Upper lobe of right lung (tissue), 1 donor: ENCODE data around the gene HDAC9. TPM values are rescaled to one million over a fixed set of nuclear protein-coding genes. Genes with fewer than 3 reads are reported as not detected.

ENCODE experiments used
- ATAC-seq: fragments of 200-7000 bp; cut with Tn5 transposase; one replicate; pipeline ENCODE4 v1.9.1; 2020; ENCODE audit warnings: mild to moderate bottlenecking, moderate library complexity
- DNase-seq: peaks from one replicate; pipeline ENCODE4 v3.0.0-alpha.2; 2020
- H3K27ac ChIP-seq: fragments of 200-600 bp; one replicate; pipeline ENCODE4 v1.8.0; 2022
- H3K27me3 ChIP-seq: fragments of 200-600 bp; one replicate; pipeline ENCODE4 v1.8.0; 2022; ENCODE audit warnings: mild to moderate bottlenecking
- H3K36me3 ChIP-seq: fragments of 200-600 bp; one replicate; pipeline ENCODE4 v1.8.0; 2022
- H3K4me1 ChIP-seq: fragments of 200-600 bp; one replicate; pipeline ENCODE4 v1.8.0; 2022
- H3K4me3 ChIP-seq: fragments of 200-600 bp; one replicate; pipeline ENCODE4 v1.8.0; 2022; ENCODE audit warnings: mild to moderate bottlenecking
- H3K9me3 ChIP-seq: fragments of 200-600 bp; one replicate; pipeline ENCODE4 v1.8.0; 2022
- intact Hi-C: fragments of 100-400 bp; cut with DNase I; formaldehyde crosslinking; loops from one replicate; pipeline ENCODE4 v1.11.0; 2022
- total RNA-seq: library from RNA; stranded (reverse); fragmentation: NEBNext Ultra II Directional; extraction: Animal tissue kit (Norgen Biotek cat#: 25700); gene quantifications from one replicate; pipeline ENCODE4 v1.2.1, GENCODE V29; 2021
- TF ChIP-seq, protein P1 (sequence below): fragments of 200-600 bp; IDR thresholded peaks from one replicate; pipeline ENCODE4 v1.8.0; 2022; ENCODE audit warnings: antibody characterized with exemption
- donor health status: DM: no; HTN: yes; CAD: no; lungs with severe emphysema.

HDAC9 gene
- total RNA-seq, 1 donor from 2014 or later: 52.4 TPM

DNA sequence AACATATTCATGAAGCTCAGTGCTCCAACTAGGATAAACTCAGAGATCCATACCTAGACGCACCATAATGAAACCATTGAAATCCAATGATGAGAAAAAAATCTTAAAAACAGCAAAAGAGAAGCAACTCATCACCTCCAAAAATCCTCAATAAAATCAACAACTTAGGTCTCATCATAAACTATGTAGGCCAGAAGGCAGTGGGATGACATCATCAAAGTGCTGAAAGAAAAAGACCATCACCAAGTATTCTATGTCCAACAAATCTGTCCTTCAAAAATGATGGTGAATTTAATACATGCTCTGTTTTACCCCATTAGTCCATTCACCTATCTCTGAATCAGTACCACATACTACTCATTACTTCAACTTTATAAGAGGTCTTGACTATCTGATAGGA is 304.4 kb downstream of the HDAC9 start:
- no peak for DNase-seq
- no peak overlapping the region for H3K4me3 ChIP-seq
- H3K27me3 ChIP-seq: no peaks in the 10 kb centered on the region
- no peak for ATAC-seq
- TF ChIP-seq, protein P1, sequence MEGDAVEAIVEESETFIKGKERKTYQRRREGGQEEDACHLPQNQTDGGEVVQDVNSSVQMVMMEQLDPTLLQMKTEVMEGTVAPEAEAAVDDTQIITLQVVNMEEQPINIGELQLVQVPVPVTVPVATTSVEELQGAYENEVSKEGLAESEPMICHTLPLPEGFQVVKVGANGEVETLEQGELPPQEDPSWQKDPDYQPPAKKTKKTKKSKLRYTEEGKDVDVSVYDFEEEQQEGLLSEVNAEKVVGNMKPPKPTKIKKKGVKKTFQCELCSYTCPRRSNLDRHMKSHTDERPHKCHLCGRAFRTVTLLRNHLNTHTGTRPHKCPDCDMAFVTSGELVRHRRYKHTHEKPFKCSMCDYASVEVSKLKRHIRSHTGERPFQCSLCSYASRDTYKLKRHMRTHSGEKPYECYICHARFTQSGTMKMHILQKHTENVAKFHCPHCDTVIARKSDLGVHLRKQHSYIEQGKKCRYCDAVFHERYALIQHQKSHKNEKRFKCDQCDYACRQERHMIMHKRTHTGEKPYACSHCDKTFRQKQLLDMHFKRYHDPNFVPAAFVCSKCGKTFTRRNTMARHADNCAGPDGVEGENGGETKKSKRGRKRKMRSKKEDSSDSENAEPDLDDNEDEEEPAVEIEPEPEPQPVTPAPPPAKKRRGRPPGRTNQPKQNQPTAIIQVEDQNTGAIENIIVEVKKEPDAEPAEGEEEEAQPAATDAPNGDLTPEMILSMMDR: no peak
- no peaks in the 10 kb centered on the region for H3K9me3 ChIP-seq
- no peaks in the 10 kb centered on the region for H3K4me1 ChIP-seq
- intact Hi-C loops: no loop called here
- H3K36me3 ChIP-seq: no peaks in the 10 kb centered on the region
- H3K27ac ChIP-seq: no peak overlapping the region

DNA sequence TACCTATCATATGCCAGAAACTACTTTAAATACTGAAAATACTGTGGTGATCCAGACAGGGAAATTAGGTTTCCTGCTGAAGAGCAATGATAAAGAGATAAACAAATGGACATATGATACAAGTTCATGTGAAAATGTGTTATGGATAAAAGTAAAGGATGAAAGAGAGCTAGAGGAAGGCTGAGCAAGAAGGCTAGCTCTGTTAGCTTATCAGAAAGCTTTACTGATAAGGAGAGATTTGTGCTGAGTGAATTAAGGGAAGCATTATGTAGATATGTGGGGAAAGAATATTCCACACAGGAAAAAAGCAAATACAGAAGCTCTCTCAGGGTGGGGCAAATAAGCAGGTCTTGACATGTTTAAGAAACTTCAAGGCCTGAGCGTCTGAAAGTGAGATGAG is 308.4 kb downstream of the HDAC9 start:
- no peaks in the 10 kb centered on the region for H3K27me3 ChIP-seq
- ATAC-seq: no peak
- TF ChIP-seq, protein P1: no peak
- no peaks in the 10 kb centered on the region for H3K9me3 ChIP-seq
- no peak for DNase-seq
- intact Hi-C loops: no loop called here
- H3K27ac ChIP-seq: no peak overlapping the region
- H3K36me3 ChIP-seq: no peaks in the 10 kb centered on the region
- H3K4me1 ChIP-seq: no peaks in the 10 kb centered on the region
- no peak overlapping the region for H3K4me3 ChIP-seq

GRCh38 chr7:18806177-18806576 is 310.6 kb downstream of the HDAC9 start:
- Histone ChIP-seq H3K4me1 (no peaks in the 10 kb centered on the region), H3K27me3 (no peaks in the 10 kb centered on the region), H3K36me3 (no peaks in the 10 kb centered on the region), H3K27ac (no peak overlapping the region), H3K9me3 (no peaks in the 10 kb centered on the region), H3K4me3 (no peak overlapping the region)
- DNase-seq: no peak
- intact Hi-C loops: no loop called here
- ATAC-seq: no peak
- TF ChIP-seq, protein P1: no peak

DNA sequence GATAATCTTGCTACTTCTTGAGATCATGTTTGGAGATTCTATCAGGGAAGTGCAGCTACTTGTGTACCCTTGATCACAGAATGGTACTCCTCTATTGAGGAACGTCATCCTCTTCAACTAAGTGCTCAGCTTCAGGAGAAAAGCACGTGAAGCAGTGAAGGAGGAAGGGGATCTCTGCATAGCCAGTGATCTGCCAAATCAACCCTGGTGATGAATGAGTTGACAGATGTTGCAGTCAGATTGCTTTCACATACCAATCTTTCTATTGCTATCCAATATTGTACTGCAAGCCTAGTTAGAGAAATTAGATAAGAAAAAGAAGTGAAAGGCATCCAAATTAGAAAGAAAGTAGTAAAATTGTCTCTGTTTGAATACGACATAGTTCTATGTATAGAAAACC is 312.5 kb downstream of the HDAC9 start:
- H3K4me3 ChIP-seq: no peak overlapping the region
- ATAC-seq (no peak), DNase-seq (no peak)
- no peak overlapping the region for H3K27ac ChIP-seq
- H3K4me1 ChIP-seq: no peaks in the 10 kb centered on the region
- TF ChIP-seq, protein P1: no peak
- no peaks in the 10 kb centered on the region for H3K9me3 ChIP-seq
- H3K27me3 ChIP-seq: no peaks in the 10 kb centered on the region
- no peaks in the 10 kb centered on the region for H3K36me3 ChIP-seq
- intact Hi-C loops: no loop called here

- intact Hi-C loops: no loop called here
- TF ChIP-seq, protein P1: no peak
- no peak for ATAC-seq
- DNase-seq: no peak
- Histone ChIP-seq H3K4me3 (no peak overlapping the region), H3K27ac (no peak overlapping the region), H3K4me1 (no peaks in the 10 kb centered on the region), H3K9me3 (no peaks in the 10 kb centered on the region), H3K36me3 (no peaks in the 10 kb centered on the region), H3K27me3 (no peaks in the 10 kb centered on the region)
Measured at GRCh38 chr7:18815261-18815960, 319.9 kb downstream of the HDAC9 start.

GRCh38 chr7:18820981-18821380 is 325.4 kb downstream of the HDAC9 start:
- Histone ChIP-seq H3K9me3 (no peaks in the 10 kb centered on the region), H3K27me3 (no peaks in the 10 kb centered on the region), H3K4me1 (no peaks in the 10 kb centered on the region), H3K4me3 (no peak overlapping the region), H3K36me3 (no peaks in the 10 kb centered on the region), H3K27ac (no peak overlapping the region)
- TF ChIP-seq, protein P1: no peak
- ATAC-seq: no peak
- intact Hi-C loops: no loop called here
- DNase-seq: no peak
